HepG2 (cell line): ENCODE measurements around the gene EIF5A. TPM values are rescaled to one million over a fixed set of nuclear protein-coding genes. Genes with fewer than 3 reads are reported as not detected.

ENCODE experiments used
- ATAC-seq: fragments of 200-7000 bp; cut with Tn5 transposase; 3 replicates; pipeline ENCODE4 v1.9.1; 2020; ENCODE audit warnings: mild to moderate bottlenecking, moderate library complexity
- BruUV-seq: library from RNA; stranded (reverse); fragments of 400-500 nt; replicated peaks from 2 replicates; lab custom pipeline; 2021; lab: Mats Ljungman, UMichigan
- CTCF ChIA-PET: fragments of 300-600 bp; formaldehyde crosslinking; extraction: SDS; loops from one replicate; lab custom pipeline; 2021; ENCODE audit warnings: low total read pairs, inconsistent platforms, low intra/inter-chr PET ratio; lab: Yijun Ruan, JAX
- POLR2A ChIA-PET: fragments of 350-600 bp; sonication (Branson Sonifier 250); formaldehyde crosslinking; loops from one replicate; lab custom pipeline; 2020; ENCODE audit warnings: antibody characterized with exemption, inconsistent platforms; lab: Yijun Ruan, JAX
- DNase-seq: peaks from one replicate; pipeline ENCODE4 v3.0.0-alpha.2; 2015; ENCODE audit warnings: low spot score
- FAIRE-seq: peaks from 3 replicates; lab custom pipeline; 2011; peaks lifted over from hg19 to GRCh38; lab: Jason Lieb, UNC
- H2AFZ ChIP-seq: one replicate; pipeline ENCODE4 v1.6.1; 2011; ENCODE audit warnings: low read length, inconsistent platforms
- H3K27ac ChIP-seq: fragments of 300-600 bp; 3 replicates; pipeline ENCODE4 v1.8.0; 2011; ENCODE audit warnings: mixed run types, mild to moderate bottlenecking, mixed read lengths, low read length, inconsistent platforms; ENCODE audit not compliant: insufficient read depth; ENCODE audit errors: extremely low read length
- H3K27me3 ChIP-seq, 2 experiments: fragments of 200-600 bp in 1 of 2; 2 replicates in 1 of 2; 3 replicates in 1 of 2; pipeline versions ENCODE4 v1.6.0 to v1.8.0; 2011; ENCODE audit warnings: low read length in 2 of 2, mild to moderate bottlenecking in 2 of 2, moderate library complexity in 2 of 2, inconsistent platforms in 1 of 2; ENCODE audit not compliant: insufficient read depth in 2 of 2, control insufficient read depth in 1 of 2
- H3K36me3 ChIP-seq, 2 experiments: fragments of 200-600 bp in 1 of 2; replicated peaks in 1 of 2; 2 replicates in 1 of 2; 3 replicates in 1 of 2; pipeline versions ENCODE4 v1.5.1 to v1.8.0; 2011; ENCODE audit warnings: low read length in 2 of 2, inconsistent platforms in 1 of 2; ENCODE audit not compliant: insufficient read depth in 2 of 2, control insufficient read depth in 1 of 2
- H3K4me1 ChIP-seq: 2 replicates; pipeline ENCODE4 v1.5.1; 2012; ENCODE audit warnings: low read length, inconsistent platforms; ENCODE audit not compliant: insufficient read depth
- H3K4me2 ChIP-seq: 2 replicates; pipeline ENCODE4 v1.6.0; 2011; ENCODE audit warnings: low read depth, low read length, inconsistent platforms
- H3K4me3 ChIP-seq, 3 experiments: fragments of 200-600 bp in 1 of 3; sonication (generic), shearing (Covaris generic) in 1 of 3; replicated peaks in 1 of 3; 2 replicates each; pipeline ENCODE4 v1.5.1; 2011 to 2016; ENCODE audit warnings: low read length in 3 of 3, inconsistent platforms in 2 of 3, low read depth in 2 of 3, mild to moderate bottlenecking in 2 of 3, control low read depth in 1 of 3, mixed read lengths in 1 of 3; ENCODE audit not compliant: insufficient read depth in 1 of 3
- H3K79me2 ChIP-seq: one replicate; pipeline ENCODE4 v1.6.1; 2011; ENCODE audit warnings: low read length, inconsistent platforms; ENCODE audit not compliant: insufficient read depth
- H3K9ac ChIP-seq: 2 replicates; pipeline ENCODE4 v1.6.0; 2011; ENCODE audit warnings: mild to moderate bottlenecking, low read depth, low read length, inconsistent platforms; ENCODE audit not compliant: insufficient read depth
- H3K9me3 ChIP-seq: 2 replicates; pipeline ENCODE4 v1.5.1; 2012; ENCODE audit warnings: mild to moderate bottlenecking, low read length
- H4K20me1 ChIP-seq: 2 replicates; pipeline ENCODE4 v1.6.0; 2011; ENCODE audit warnings: inconsistent platforms, mild to moderate bottlenecking, low read length, moderate library complexity; ENCODE audit not compliant: insufficient read depth
- PCBP1 ChIP-seq: fragments of 200-400 bp; formaldehyde crosslinking; IDR thresholded peaks from 2 replicates; pipeline ENCODE4 v1.6.1; 2017; ENCODE audit warnings: mild to moderate bottlenecking, low read depth, low read length, borderline replicate concordance
- PLRG1 ChIP-seq: fragments of 450-650 bp; conservative IDR thresholded peaks from 2 replicates; pipeline ENCODE4 v1.6.1; 2016
- POLR2A ChIP-seq, 2 experiments: IDR thresholded peaks; 2 replicates each; pipeline ENCODE4 v1.6.1; 2011; ENCODE audit warnings: low read depth in 2 of 2, low read length in 2 of 2, mild to moderate bottlenecking in 1 of 2, moderate library complexity in 1 of 2; ENCODE audit not compliant: insufficient read depth in 1 of 2
- POLR2AphosphoS5 ChIP-seq: IDR thresholded peaks from 2 replicates; pipeline ENCODE4 v1.6.1; 2012; ENCODE audit warnings: low read depth, low read length
- PPARG ChIP-seq: conservative IDR thresholded peaks from 2 replicates; pipeline ENCODE4 v1.6.1; 2016; ENCODE audit warnings: missing biosample characterization, missing genetic modification reagents
- RBFOX2 ChIP-seq: fragments of 200-400 bp; formaldehyde crosslinking; IDR thresholded peaks from 2 replicates; pipeline ENCODE4 v1.6.1; 2017; ENCODE audit warnings: low read depth, mild to moderate bottlenecking, low read length
- RBM22 ChIP-seq: fragments of 200-400 bp; formaldehyde crosslinking; optimal IDR thresholded peaks from 2 replicates; pipeline ENCODE3; 2017; ENCODE audit warnings: mild to moderate bottlenecking, low read length, moderate library complexity
- ZNF564 ChIP-seq: sonication (generic); formaldehyde crosslinking; IDR thresholded peaks from 2 replicates; pipeline ENCODE4 v1.8.1; 2023; ENCODE audit warnings: mild to moderate bottlenecking, missing genetic modification reagents
- ZNF746 ChIP-seq: sonication (generic); formaldehyde crosslinking; IDR thresholded peaks from 2 replicates; pipeline ENCODE4 v1.8.0; 2022; ENCODE audit warnings: mild to moderate bottlenecking, missing genetic modification reagents
- WGBS: methylation state at CpG from one replicate; pipeline ENCODE4 v1.1.6; 2017; ENCODE audit warnings: low lambda C conversion rate; 5-methylcytosine and 5-hydroxymethylcytosine counted together
- in situ Hi-C: cut with HindIII; loops from 2 replicates; pipeline ENCODE4 v1.10.0; 2017; ENCODE audit warnings: low pct_unique_long_range_greater_than_20kb; ENCODE audit not compliant: extremely low pct_ligation_motif_present
- intact Hi-C: fragments of 100-400 bp; cut with micrococcal nuclease; formaldehyde crosslinking; loops from one replicate; pipeline ENCODE4 v1.10.0; 2022; ENCODE audit not compliant: unreplicated experiment
- polyA plus RNA-seq, 8 experiments: library from polyadenylated mRNA; depleted of rRNA in 3 of 8; stranded (reverse) in 7 of 8; unstranded in 1 of 8; fragments of >200 nt; fragmentation: Illumina TruSeq in 4 of 8; extraction: Trizol in 4 of 8; gene quantifications; 2 replicates each; pipeline versions ENCODE4 v1.2.1 to v1.2.3, GENCODE V29; 2011 to 2016; ENCODE audit warnings: low read depth in 4 of 8, missing spikeins in 1 of 8, mixed read lengths in 1 of 8; ENCODE audit not compliant: insufficient read depth in 1 of 8
- total RNA-seq, 5 experiments: library from RNA; depleted of rRNA; stranded (reverse); fragments of >200 nt; fragmentation: Illumina TruSeq; extraction: Trizol; gene quantifications; 2 replicates each; pipeline ENCODE4 v1.2.3, GENCODE V29; 2016; ENCODE audit warnings: low read depth in 1 of 5
- TF ChIP-seq, protein P1 (sequence below): sonication (generic); formaldehyde crosslinking; IDR thresholded peaks from 2 replicates; pipeline ENCODE4 v1.5.1; 2020; ENCODE audit warnings: mild to moderate bottlenecking, moderate library complexity, missing genetic modification reagents

The EIF5A gene
- total and polyA plus RNA-seq, 2 of the 13 experiments (the other 11 are each of a cell fraction or from before 2014, with no cell fraction given) = 319 to 337 TPM

DNA sequence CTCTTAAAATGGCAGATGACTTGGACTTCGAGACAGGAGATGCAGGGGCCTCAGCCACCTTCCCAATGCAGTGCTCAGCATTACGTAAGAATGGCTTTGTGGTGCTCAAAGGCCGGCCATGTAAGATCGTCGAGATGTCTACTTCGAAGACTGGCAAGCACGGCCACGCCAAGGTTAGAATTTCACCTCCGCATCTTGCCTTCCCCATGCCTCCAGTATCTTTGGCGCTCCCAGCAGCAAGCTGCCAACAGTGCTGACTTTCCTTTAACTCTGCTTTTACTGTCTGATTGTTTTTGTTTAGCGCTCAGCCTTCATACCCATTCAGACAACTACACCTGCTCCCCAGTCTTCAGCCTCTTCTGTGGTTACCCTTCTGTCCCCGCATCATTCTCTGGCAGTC is 2.2 kb downstream of the EIF5A start:
- ChIA-PET CTCF (no interaction called here), POLR2A (interaction anchor here (1.5 to 3.0 kb wide), 3 partner anchors 20 to 136 kb away, joined by 3 to 17 read pairs (median 5); partner anchors contain the start of genes CHRNB1, NEURL4 and SLC2A4)
- peaks cover 60% of the 10 kb centered on the region for H3K4me1 ChIP-seq
- peak overlapping the region; percentile 90 for H3K4me2 ChIP-seq
- H2AFZ ChIP-seq = no peak overlapping the region
- H3K4me3 ChIP-seq = peak overlapping the region; percentile 3 to 84 (median 77); a peak in 3 of 6 replicates
- H3K27me3 ChIP-seq = no peaks in the 10 kb centered on the region
- H3K9ac ChIP-seq = peak overlapping the region; percentile 94; the same call in 1 of the 2 replicates
- WGBS = 84% methylated on average over 12 of the region's 12 CpGs
- H3K27ac ChIP-seq = no peak overlapping the region
- no peak for ATAC-seq
- intact Hi-C loops (no loop called here), in situ Hi-C loops (no loop called here)
- H3K79me2 ChIP-seq = peaks cover 49% of the 10 kb centered on the region
- no peak for DNase-seq
- peak; percentile 44 for TF ChIP-seq RBM22
- TF ChIP-seq POLR2AphosphoS5 = 0 out of 2 replicates have a peak, but pooled peaks have one; percentile 19
- no peak for TF ChIP-seq PCBP1
- no peak for TF ChIP-seq ZNF746 (CRISPR knock-in tag)
- no peak for TF ChIP-seq PPARG (CRISPR knock-in tag)
- TF ChIP-seq, protein P1, sequence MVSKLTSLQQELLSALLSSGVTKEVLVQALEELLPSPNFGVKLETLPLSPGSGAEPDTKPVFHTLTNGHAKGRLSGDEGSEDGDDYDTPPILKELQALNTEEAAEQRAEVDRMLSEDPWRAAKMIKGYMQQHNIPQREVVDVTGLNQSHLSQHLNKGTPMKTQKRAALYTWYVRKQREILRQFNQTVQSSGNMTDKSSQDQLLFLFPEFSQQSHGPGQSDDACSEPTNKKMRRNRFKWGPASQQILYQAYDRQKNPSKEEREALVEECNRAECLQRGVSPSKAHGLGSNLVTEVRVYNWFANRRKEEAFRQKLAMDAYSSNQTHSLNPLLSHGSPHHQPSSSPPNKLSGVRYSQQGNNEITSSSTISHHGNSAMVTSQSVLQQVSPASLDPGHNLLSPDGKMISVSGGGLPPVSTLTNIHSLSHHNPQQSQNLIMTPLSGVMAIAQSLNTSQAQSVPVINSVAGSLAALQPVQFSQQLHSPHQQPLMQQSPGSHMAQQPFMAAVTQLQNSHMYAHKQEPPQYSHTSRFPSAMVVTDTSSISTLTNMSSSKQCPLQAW = 0 out of 2 replicates have a peak, but pooled peaks have one; percentile 15
- BruUV-seq = no TSS peak
- H3K9me3 ChIP-seq = no peaks in the 10 kb centered on the region
- FAIRE-seq = no peak
- H3K36me3 ChIP-seq = peaks cover 21 to 43% of the 10 kb centered on the region in 2 experiments
- peaks cover 53% of the 10 kb centered on the region for H4K20me1 ChIP-seq

DNA sequence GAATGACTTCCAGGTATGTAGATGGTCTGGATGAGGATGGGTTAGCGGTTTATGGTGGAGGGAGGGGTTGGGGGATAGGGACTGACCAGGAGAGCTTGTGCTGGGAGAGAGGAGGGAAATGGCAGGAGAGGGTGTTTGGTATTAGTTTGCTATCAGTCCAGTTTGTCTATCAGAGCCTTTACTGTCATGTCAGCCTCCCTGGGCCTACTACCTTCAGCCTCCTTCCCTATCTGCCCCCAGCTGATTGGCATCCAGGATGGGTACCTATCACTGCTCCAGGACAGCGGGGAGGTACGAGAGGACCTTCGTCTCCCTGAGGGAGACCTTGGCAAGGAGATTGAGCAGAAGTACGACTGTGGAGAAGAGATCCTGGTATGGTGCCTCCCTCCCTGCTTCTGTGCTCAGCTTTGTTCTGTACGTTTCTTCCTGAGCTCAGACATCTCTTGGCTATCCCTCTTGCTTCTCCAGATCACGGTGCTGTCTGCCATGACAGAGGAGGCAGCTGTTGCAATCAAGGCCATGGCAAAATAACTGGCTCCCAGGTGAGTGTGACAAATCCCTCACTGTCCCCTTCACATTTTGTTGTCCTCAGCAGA is 3.8 kb downstream of the EIF5A start:
- in situ Hi-C loops = no loop called here
- H3K9me3 ChIP-seq = no peaks in the 10 kb centered on the region
- no peak for ATAC-seq
- H3K79me2 ChIP-seq = peaks cover 50% of the 10 kb centered on the region
- intact Hi-C loops = no loop called here
- H3K4me3 ChIP-seq = no peak overlapping the region
- no peaks in the 10 kb centered on the region for H3K27me3 ChIP-seq
- H3K36me3 ChIP-seq = peaks cover 21 to 43% of the 10 kb centered on the region in 2 experiments
- no peak for DNase-seq
- POLR2A ChIA-PET = interaction anchor here (5.8 kb wide), 1 partner anchor 18 kb away, joined by 47 read pairs; the partner anchor contains the start of gene NEURL4
- TF ChIP-seq ZNF564 (no peak), PLRG1 (no peak), RBFOX2 (peak; percentile 53), POLR2A (IDR thresholded peaks at IDR 0.05; ENCODE audit: insufficient read depth in 1 of 2, low read depth in 2 of 2, low read length in 2 of 2) (peak in 1 of 2 experiments; percentile 29; a peak in 1 of 4 replicates)
- H3K9ac ChIP-seq = no peak overlapping the region
- peaks cover 55% of the 10 kb centered on the region for H3K4me1 ChIP-seq
- H3K4me2 ChIP-seq = peak overlapping the region; percentile 1; the same call in 1 of the 2 replicates
- BruUV-seq = no TSS peak
- CTCF ChIA-PET = no interaction called here
- no peak overlapping the region for H3K27ac ChIP-seq
- H2AFZ ChIP-seq = no peak overlapping the region
- no peak for FAIRE-seq
- WGBS = 94% methylated on average over 7 of the region's 7 CpGs
- H4K20me1 ChIP-seq = peaks cover 53% of the 10 kb centered on the region
